GM21576 (cell line): ENCODE measurements around the gene SCUBE1.

Experiments used
- ATAC-seq: cut with Tn5 transposase; IDR thresholded peaks from one replicate; pipeline ENCODE4 v1.9.1; 2021; ENCODE audit warnings: mild to moderate bottlenecking, moderate library complexity; ENCODE audit not compliant: unreplicated experiment

The SCUBE1 gene

DNA sequence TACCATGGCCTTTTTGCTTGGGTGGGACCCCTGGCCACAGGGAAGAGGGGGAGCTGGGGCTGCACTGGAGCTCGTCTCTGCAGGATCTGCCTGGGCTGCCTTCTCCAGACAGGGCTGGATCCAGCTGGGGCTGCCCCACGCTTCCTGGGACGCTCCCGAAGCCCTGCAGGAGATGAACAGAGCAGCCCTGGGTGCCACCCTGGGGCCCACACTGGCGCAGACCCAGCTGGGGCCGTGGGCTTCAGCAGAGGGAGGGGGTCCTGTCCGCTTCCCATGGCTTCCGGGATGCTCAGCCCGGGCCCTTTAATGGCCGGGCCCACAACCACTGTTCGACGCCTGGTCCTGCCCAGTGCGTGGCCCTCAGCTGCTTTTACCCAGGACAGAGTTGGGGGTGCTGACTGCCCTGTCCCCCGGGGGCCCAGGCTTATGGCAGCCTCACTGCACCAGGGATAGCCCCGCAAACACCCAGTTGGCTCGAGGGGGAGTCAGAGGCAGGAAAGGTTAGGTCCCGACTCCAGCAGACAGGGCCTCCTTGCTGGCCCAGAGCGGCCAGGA is 179.9 kb downstream of the SCUBE1 start:
- ATAC-seq = no peak

DNA sequence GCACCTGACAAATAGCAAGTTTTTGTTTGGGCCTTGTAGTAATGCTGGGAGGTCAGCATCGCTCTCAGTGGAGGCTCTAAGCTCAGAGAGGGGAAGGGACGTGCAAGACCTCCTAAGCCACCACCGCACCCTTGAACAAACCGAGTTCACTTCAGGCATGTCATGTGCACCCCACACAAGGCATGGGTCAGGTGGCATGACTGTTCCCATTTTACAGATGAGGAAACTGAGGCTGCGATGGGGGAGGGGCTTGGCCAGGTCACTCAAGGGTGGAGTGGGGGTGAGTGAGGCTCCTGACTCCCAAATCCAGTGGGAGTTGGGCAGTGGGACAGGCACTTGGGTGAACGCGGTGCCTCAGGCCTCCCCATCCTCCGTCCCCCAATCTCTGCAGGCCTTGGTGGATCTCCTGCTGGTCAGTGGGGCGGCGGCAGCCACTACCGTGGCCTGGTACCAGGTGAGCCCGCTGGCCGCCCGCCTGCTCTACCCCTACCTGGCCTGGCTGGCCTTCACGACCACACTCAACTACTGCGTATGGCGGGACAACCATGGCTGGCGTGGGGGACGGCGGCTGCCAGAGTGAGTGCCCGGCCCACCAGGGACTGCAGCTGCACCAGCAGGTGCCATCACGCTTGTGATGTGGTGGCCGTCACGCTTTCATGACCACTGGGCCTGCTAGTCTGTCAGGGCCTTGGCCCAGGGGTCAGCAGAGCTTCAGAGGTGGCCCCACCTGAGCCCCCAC is 180.6 kb downstream of the SCUBE1 start:
- no peak for ATAC-seq

DNA sequence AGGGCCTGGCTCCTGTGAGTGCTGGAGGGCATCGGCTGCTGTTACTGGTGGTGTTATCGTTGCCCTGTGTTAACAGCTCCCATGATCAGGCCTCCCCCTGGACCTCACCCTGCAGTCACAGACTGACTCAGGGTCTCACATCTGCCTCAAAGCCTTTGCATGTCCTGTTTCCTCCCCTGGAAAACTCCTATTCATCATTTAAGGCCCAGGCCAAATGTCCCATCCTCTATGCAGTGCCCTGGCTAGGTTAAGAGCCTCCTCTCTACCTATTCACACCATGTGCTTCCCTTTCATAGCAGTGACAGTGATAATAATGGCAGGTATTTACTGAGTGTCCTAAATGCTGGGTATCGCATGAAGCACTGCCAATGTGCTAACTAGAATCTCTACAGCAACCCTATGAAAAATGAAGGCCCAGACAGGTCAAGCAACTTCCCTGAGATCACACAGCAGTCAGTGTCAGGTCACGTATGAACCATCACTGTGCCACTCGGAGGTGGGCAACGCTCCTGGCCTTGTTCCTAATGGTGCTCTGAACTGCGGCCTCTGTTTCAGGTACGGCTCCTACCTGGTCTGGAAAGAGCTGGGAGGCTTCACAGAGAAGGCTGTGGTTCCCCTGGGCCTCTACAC is 182.6 kb downstream of the SCUBE1 start:
- ATAC-seq = no peak

DNA sequence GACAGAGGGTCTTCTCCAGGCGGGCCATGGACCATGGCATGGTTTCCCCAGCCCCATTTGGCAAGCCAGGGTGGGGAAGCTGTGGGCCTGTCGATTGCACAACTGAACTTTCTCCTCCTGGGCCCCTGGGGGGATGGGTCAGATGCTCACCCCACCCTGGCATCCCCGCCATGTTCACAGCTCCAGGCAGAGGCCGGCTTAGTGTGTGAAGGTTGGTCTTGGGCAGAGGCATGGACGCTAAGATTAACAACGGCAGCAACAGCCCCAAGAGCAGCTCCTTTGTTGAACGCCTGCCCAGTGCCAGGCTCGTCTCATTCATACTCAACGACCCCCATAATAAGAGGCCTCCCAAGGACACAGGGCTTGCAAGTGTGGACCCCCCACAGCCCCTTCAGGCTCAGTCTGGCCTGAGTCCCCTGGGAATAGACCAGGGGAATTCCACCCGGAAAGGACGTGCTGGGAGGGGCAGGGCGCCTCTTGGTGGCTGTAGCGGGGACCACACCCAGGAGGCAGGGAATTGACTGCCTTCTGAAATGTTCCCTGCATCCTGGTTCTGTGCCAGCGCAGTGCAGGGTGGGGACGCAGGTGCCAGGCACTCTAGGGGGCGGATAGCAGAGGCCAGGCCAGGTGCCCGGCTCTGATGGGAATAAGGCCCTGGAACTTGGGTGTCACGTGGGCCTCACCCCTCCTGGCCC is 183.5 kb downstream of the SCUBE1 start:
- ATAC-seq = no peak

DNA sequence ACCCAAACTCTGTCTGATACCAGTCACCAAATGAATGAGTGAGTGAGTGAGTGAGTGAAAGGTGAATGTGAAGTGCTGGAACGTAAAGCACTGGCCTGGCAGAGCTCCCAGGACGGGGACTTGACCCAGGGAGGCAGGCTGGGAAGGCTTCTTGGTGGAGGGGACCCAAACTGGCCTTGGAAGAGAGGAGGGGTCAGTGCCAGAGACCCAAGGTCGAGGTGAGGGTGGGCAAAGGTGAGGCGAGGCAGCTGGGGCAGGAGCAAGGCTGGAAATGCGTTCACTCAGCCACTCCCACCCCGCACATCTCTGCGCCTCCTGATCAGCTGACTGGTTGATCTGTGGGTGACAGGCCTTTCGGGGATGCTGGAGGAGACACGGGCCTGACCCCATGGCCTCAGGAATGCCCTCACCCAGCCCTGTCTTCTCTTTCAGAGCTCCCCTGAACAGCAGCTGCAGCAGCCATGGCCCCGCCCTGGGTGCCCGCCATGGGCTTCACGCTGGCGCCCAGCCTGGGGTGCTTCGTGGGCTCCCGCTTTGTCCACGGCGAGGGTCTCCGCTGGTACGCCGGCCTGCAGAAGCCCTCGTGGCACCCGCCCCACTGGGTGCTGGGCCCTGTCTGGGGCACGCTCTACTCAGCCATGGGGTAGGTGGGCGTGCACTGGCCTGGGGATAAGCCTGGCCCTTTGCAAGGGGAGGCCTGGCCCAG is 184.2 kb downstream of the SCUBE1 start:
- ATAC-seq = no peak

DNA sequence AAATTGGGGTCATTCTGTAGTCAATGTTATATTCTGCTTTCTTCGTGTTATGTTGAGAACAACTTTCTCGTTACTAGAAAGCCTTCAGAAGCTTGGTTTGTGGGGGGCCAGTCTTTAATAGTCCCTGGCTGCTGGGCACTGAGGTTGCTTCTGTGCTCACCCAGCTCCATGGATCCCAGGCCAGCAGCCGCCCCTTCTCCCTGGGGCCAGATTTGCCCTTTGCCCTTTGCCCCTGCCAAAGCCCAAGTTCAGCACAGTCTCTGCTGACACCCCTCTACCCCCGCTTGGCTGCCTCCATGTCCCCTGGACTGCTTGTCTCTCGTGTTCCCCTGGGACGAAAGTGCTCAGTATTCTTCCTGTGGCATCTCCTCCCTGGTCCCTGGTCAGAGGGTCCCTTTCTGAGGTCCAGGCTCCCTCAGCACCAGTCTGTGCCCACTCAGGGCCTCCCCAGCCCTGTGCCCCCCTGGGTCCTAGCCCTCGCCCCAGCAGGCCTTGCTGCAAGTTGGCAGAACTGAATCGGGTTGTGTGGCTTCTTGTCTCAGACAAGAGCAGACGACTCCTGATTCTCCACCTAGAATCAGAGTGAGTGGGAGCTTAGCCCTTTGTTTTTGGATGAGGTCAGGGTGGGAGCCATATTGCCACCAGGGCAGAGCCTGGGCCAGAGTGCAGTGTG is 185.2 kb downstream of the SCUBE1 start:
- no peak for ATAC-seq

DNA sequence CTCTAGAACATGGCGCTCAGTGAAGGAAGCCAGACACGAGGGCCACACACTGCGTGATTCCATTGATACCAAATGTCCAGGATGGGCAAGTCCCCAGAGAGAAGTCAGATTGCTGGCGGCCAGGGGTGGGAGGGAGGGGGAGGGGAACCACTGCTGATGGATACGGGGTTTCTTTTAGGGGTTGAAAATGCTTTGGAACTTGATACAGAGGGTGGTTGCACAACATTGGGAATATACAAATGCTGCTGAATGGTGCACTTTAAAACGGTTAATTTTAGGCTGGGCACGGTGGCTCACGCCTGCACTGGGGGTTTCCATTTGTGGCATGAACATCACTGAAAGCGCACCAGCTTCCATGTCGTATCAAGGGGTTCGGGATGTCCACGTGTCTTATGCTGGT is 186.8 kb downstream of the SCUBE1 start:
- no peak for ATAC-seq

DNA sequence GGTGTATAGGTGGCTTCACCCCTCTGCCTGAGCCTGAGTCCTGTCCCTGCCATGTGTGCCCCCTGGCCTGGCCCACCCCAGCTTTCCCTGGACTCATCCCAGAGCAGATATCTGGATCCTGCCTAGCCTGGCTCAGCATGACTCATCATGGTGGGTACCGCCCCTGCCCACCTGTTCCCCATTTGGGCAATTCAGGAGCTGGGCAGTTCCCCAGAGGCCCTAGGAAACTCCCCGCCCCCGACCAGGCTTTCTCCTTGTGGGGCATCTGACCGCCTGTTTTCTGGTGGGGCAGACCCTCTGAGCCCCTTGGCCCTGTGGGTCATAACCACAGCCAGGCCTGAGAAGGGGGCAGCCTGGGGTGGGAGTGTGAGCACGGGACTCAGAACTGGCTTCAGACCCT is 187.4 kb downstream of the SCUBE1 start:
- no peak for ATAC-seq

DNA sequence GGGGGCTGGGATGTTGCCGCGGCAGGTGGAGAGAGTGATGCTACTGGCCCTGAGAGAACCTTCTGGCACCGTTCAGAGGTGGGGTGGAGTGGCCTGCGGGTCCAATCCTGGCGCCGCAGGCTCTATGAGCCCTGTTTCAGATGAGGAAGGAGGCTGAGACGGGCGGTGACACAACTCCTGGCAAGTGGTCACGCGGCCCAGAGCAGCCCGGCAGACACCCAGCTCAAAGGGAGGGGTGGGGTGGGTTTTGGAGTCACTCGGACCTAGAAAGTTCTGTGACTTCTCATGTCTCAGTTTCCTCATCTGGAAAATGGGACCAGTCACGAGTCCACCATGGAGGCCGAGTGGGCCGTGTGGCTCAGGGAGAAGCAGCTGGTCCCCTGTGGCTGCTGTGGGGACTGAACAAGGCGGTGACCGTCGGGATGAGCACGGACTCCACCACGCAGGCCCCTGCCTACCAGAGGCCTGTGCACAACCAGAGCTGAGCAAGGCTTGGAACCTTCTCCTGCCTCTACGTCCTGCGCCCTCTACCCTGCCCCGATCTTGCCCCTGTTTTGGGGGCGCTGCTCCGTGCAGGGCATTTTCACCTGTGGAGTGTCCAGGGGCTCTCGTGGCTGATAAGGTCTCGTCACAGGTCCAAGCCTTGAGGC is 188.2 kb downstream of the SCUBE1 start:
- ATAC-seq = no peak

DNA sequence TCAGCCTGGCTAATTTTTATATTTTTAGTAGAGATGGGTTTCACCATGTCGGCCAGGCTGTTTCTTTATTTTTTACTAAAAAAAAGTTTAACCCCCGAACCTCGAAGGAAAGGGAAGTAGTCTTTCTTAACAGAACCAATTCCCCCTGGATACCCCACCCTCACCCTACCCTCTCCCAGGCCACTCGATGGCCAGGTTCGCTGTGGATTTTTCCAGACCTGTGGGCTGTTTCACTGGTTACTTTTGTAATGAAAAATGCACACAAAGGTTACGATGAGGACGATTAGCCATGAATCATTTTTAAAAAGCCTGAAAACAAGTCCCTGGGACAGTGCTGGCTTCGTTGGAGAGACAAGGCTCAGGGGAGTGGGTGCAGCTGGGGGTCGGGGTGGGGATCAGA is 189.3 kb downstream of the SCUBE1 start:
- ATAC-seq = no peak

DNA sequence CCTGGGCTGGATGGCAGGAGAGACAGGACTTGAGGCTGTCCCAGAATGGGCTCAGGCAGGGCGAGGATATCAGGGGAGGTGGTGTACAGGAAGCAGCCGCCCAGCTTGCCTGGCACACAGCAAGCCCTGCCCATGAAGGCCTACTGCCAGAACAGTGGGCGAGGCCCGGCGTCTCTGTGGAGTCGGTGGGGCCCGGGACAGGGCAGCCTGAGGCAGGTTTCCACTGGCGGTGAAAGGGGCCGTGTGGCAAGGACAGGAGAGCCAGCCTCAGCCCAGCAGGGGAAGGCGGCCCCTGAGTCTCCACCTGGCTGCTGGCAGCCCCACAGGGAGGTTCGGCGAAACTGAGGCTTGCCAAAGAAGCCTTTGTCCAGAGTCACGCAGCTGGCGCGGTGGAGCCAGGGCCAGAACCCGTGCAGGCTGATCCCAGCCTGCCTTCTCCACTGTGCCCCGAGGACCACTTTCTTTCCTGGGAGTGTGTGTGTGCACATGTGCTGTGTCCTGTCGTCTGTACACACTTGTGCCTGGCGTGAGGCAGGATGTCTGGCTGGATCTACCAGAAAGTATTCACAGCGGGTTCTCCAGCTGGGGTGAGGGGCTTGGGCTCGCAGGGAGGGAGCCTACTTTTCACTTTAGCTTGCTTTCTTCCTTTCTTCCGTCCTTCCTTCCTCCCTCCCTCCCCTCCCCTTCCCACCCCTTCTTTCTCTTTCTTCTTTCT is 190.7 kb downstream of the SCUBE1 start:
- no peak for ATAC-seq

DNA sequence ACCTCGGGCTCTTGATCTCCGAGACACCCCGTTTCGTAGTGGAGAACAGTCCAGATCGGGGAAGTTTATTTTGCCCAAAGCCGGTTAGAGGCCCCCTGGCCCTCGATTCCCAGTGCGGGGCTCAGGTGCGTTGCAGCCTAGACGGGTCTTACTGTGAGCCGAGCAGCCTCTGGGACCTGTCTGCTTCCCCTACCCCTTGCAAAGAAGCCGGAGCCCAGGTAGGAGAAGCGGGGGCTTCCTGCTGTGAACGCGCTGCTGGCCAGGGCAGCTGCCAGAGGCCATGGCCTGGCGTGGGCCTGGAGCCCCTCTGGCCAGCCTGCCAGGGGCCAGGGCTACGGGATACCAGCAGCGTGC is 191.2 kb downstream of the SCUBE1 start:
- ATAC-seq = no peak

DNA sequence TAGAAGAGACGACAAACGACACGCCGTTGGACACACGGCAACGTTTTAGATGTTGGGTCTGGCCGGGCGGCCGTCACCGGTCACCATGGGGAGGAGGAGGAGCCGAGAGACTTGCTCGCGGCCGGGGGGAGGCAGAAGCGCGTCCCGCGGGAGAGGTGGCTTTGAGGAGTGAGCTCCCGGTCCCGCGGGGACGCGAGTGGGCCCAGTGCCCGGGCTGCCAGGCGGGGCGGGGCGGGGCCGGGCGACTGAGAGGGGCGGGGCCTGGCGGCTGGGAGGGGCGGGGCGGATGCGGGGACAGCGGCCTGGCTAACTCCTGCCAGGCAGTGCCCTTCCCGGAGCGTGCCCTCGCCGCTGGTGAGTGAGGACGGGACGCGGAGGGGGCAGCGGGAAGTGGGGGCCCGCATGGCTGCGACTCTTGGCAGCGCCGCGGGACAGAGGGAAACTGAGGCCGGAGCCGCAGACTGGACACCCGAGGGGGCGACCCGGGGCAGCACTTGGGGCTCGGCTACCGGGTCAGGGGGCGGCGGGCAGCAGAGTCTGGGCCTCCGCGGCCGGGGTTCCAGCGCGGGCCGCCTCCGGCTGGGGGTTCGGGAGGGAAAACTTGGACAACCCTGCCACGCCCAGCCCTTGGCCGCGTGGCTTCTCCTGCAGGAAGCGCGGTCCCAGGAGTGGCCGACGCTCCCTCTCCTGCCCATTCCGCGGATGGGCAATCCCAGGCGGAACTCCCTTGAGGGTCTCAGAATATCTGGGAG is 191.7 kb downstream of the SCUBE1 start, which contains the start of gene TSPO:
Gene TSPO (plus strand): TSS at position 309 of the 752 bp plus-strand sequence. CDS start 7,680 bp downstream, outside the sequence.
- ATAC-seq = no peak

DNA sequence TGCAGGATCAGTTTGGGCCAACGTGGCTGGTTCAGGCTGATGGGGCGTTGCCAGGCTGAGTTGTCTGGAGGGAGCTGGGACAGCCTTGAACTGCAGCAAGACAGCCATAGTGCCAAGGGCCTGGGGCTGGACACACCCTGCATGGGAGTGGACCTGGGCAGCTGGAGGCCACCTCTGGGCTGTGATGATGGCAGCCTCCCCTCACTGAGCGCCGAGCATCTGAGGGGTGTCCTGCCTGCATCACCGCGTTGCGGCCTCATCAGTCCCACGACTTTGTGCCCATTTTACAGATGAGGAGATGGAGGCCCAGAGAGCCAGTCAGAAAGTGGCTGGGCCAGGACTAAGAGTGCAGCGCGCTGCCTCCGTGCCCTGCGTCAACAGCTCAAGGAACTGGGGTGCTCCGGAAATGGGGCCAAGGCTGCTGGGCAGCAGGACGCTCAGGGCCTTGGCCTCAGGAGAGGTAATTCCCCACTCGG is 192.4 kb downstream of the SCUBE1 start:
- no peak for ATAC-seq

DNA sequence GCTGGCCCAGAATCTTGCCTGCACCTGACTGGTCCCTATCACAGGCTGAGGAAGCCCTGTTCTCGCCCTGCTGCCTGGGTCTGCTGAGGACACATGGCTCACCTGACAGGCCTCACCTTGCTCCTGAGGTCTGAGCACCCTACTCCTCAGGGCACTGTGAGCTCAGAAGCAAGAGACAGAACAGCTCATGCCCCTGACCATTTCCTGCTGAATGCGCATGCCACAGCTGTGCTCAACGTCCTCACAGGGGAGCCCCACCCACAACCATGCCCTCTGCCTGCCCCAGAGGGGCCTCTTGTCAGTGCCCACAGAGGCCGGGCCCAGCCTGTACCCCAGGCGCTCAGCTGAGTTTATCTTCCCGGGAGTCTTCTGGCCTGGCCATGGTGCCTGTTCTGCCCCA is 194.6 kb downstream of the SCUBE1 start:
- ATAC-seq = no peak

DNA sequence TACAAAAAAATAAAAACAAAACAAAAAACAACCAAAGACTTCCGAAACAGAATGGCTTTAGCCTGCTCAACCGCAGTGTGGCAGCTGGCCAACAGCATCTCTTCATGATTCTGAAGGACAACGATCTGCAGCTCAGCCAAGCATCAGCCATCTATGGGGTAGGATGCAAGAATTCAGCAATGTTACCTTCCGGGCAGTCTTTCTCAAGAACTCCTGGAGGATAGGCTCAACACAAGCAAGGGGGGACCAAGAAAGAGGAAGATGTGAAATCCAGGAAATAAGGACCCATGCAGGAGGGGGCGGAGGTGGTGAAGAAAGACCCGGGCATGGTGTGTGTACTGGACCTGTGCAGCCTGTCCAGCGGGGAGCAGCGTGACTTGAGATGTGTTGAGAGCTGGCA is 195.4 kb downstream of the SCUBE1 start:
- no peak for ATAC-seq
